ENCODE results near the gene CHRNA7.

CHRNA7 gene

GRCh38 chr15:32014953-32015352 is 15.4 kb upstream of the CHRNA7 start:
- no peak for DNase-seq (ENCODE audit: low read depth, low spot score)
- Histone ChIP-seq H3K4me1 (ENCODE audit: insufficient read depth, insufficient read length) (no peaks in the 10 kb centered on the region), H3K4me3 (ENCODE audit: insufficient read length, low read depth) (no peak overlapping the region), H3K9me3 (ENCODE audit: insufficient read depth, low read length) (peaks cover 6% of the 10 kb centered on the region; the same call in 1 of the 2 replicates), H3K36me3 (ENCODE audit: insufficient read depth, insufficient read length, low read length) (no peaks in the 10 kb centered on the region), H3K9ac (ENCODE audit: insufficient read length, low read depth) (no peak overlapping the region), H3K27me3 (ENCODE audit: insufficient read depth, insufficient read length) (no peaks in the 10 kb centered on the region)
- TF ChIP-seq SUZ12 (IDR thresholded peaks at IDR 0.05; ENCODE audit: extremely low read depth, insufficient read depth, insufficient read length) (no peak), ZNF274 (IDR thresholded peaks at IDR 0.05; ENCODE audit: low read depth, low read length) (no peak), YY1 (IDR thresholded peaks at IDR 0.05; ENCODE audit: insufficient read depth, insufficient read length) (no peak)

DNA sequence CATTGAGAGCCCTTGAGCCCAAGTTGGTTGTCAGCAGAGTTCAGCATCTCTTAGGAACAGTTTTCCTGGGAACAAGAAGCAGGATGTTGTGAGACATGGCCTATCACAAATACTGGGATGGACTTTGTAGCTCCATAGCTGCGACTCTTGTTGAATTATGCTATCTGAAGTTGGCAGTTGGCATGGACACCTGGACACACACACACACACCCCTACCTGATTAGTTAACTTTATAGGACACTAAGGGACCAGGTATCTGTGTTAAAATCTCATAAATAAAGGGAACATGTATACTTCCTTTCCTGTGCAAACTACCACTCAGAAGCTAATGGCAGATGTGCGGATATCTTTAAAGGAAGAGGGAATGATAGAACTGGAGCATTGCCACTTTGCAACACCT is 10.2 kb upstream of the CHRNA7 start:
- Histone ChIP-seq H3K4me3 (ENCODE audit: insufficient read length, low read depth) (no peak overlapping the region), H3K4me1 (ENCODE audit: insufficient read depth, insufficient read length) (no peaks in the 10 kb centered on the region), H3K36me3 (ENCODE audit: insufficient read depth, insufficient read length, low read length) (no peaks in the 10 kb centered on the region), H3K9me3 (ENCODE audit: insufficient read depth, low read length) (no peaks in the 10 kb centered on the region), H3K27me3 (ENCODE audit: insufficient read depth, insufficient read length) (no peaks in the 10 kb centered on the region), H3K9ac (ENCODE audit: insufficient read length, low read depth) (no peak overlapping the region)
- no peak for DNase-seq (ENCODE audit: low read depth, low spot score)
- TF ChIP-seq YY1 (IDR thresholded peaks at IDR 0.05; ENCODE audit: insufficient read depth, insufficient read length) (no peak), SUZ12 (IDR thresholded peaks at IDR 0.05; ENCODE audit: extremely low read depth, insufficient read depth, insufficient read length) (no peak), ZNF274 (IDR thresholded peaks at IDR 0.05; ENCODE audit: low read depth, low read length) (no peak)

DNA sequence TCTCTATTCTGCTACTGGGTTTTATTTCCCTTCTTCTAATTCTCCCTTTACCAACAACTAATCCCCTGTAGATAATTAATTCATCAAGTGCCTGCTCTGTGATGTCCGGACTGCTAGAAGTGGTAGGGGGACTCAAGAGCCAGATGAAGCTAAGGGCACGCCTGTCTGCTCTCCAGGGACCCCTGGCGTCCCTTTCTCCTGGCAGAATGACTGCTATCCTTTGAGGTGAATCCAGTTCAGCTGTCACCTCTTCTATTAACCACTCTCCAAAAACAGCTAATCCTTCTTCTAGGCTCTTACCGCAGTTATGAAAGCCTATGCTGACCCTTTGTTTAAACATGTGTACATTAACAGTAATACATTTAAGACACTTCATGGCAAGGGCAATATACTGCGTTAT is 1.4 kb upstream of the CHRNA7 start:
- H3K36me3 ChIP-seq (ENCODE audit: insufficient read depth, insufficient read length, low read length), result no peaks in the 10 kb centered on the region
- no peak for DNase-seq (ENCODE audit: low read depth, low spot score)
- peak overlapping the region; percentile 63 for H3K4me3 ChIP-seq (ENCODE audit: insufficient read length, low read depth)
- peaks cover 3% of the 10 kb centered on the region for H3K4me1 ChIP-seq (ENCODE audit: insufficient read depth, insufficient read length)
- no peak overlapping the region for H3K9ac ChIP-seq (ENCODE audit: insufficient read length, low read depth)
- no peak for TF ChIP-seq SUZ12 (IDR thresholded peaks at IDR 0.05; ENCODE audit: extremely low read depth, insufficient read depth, insufficient read length)
- no peak for TF ChIP-seq YY1 (IDR thresholded peaks at IDR 0.05; ENCODE audit: insufficient read depth, insufficient read length)
- no peaks in the 10 kb centered on the region for H3K9me3 ChIP-seq (ENCODE audit: insufficient read depth, low read length)
- H3K27me3 ChIP-seq (ENCODE audit: insufficient read depth, insufficient read length), result peaks cover 15% of the 10 kb centered on the region

- Histone ChIP-seq H3K9ac (ENCODE audit: insufficient read length, low read depth) (peak overlapping the region; percentile 80), H3K4me1 (ENCODE audit: insufficient read depth, insufficient read length) (peaks cover 3% of the 10 kb centered on the region), H3K27me3 (ENCODE audit: insufficient read depth, insufficient read length) (peaks cover 15% of the 10 kb centered on the region), H3K4me3 (ENCODE audit: insufficient read length, low read depth) (peak overlapping the region; percentile 63), H3K9me3 (ENCODE audit: insufficient read depth, low read length) (no peaks in the 10 kb centered on the region), H3K36me3 (ENCODE audit: insufficient read depth, insufficient read length, low read length) (no peaks in the 10 kb centered on the region)
- TF ChIP-seq SUZ12 (IDR thresholded peaks at IDR 0.05; ENCODE audit: extremely low read depth, insufficient read depth, insufficient read length) (no peak), YY1 (IDR thresholded peaks at IDR 0.05; ENCODE audit: insufficient read depth, insufficient read length) (no peak), ZNF274 (IDR thresholded peaks at IDR 0.05; ENCODE audit: low read depth, low read length) (no peak)
- no peak for DNase-seq (ENCODE audit: low read depth, low spot score)
These were observed 880 bp upstream of the CHRNA7 start for GRCh38 chr15:32029409-32029861.

DNA sequence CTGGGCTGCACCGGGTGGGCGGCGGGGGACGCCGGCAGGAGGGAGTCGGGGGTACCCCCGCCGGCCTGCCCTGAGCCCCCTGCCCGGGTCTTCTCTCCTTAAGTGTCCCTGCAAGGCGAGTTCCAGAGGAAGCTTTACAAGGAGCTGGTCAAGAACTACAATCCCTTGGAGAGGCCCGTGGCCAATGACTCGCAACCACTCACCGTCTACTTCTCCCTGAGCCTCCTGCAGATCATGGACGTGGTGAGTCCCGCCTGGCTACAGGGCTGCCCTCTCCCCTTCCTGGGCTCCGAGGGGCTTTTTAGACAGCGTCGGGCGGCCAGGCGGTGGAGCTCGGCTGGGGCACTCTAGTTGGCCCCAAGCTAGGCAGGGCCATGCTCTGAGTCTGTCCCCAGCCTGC is 480 bp downstream of the CHRNA7 start:
- no peak for DNase-seq (ENCODE audit: low read depth, low spot score)
- Histone ChIP-seq H3K4me1 (ENCODE audit: insufficient read depth, insufficient read length) (peaks cover 3% of the 10 kb centered on the region), H3K27me3 (ENCODE audit: insufficient read depth, insufficient read length) (peaks cover 15% of the 10 kb centered on the region), H3K4me3 (ENCODE audit: insufficient read length, low read depth) (peak overlapping the region; percentile 50), H3K9me3 (ENCODE audit: insufficient read depth, low read length) (no peaks in the 10 kb centered on the region), H3K9ac (ENCODE audit: insufficient read length, low read depth) (peak overlapping the region; percentile 86), H3K36me3 (ENCODE audit: insufficient read depth, insufficient read length, low read length) (no peaks in the 10 kb centered on the region)
- TF ChIP-seq ZNF274 (IDR thresholded peaks at IDR 0.05; ENCODE audit: low read depth, low read length) (no peak), YY1 (IDR thresholded peaks at IDR 0.05; ENCODE audit: insufficient read depth, insufficient read length) (no peak), SUZ12 (IDR thresholded peaks at IDR 0.05; ENCODE audit: extremely low read depth, insufficient read depth, insufficient read length) (no peak)

DNA sequence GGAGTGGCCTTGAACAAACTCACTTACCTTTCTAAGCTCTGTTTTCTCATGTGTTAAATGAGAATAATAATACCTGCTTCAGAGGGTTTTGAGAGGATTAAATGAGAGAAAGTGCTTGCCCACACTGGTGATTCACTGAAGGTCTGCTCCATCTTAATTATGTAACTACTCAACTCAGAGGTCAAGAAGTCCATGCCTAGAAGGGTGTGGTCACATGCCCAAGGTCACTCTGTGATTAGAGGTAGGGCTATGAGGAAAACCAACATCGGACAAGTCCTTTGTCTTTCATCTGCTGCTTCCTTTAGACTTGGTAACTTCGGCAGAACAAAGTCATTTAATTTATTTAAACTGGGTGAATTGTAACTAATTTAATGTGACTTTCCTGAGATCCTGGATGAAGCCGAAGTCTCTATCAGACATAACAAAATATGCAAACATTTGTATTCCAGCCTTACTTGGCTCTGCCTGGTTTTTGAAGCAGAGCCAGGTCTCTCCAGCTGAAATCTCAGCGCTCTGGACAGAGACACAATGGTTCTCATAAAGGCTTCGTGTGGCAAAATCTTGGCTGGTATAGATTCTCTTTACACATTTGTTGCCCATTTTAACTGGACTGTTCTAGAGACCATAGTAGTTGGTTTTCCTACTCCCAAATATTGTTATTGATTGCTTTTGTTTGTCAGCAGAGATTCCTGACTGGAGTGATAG is 3.0 kb downstream of the CHRNA7 start:
- Histone ChIP-seq H3K27me3 (ENCODE audit: insufficient read depth, insufficient read length) (peaks cover 15% of the 10 kb centered on the region), H3K4me3 (ENCODE audit: insufficient read length, low read depth) (no peak overlapping the region), H3K9me3 (ENCODE audit: insufficient read depth, low read length) (no peaks in the 10 kb centered on the region), H3K36me3 (ENCODE audit: insufficient read depth, insufficient read length, low read length) (no peaks in the 10 kb centered on the region), H3K4me1 (ENCODE audit: insufficient read depth, insufficient read length) (peaks cover 3% of the 10 kb centered on the region), H3K9ac (ENCODE audit: insufficient read length, low read depth) (no peak overlapping the region)
- TF ChIP-seq ZNF274 (IDR thresholded peaks at IDR 0.05; ENCODE audit: low read depth, low read length) (no peak), YY1 (IDR thresholded peaks at IDR 0.05; ENCODE audit: insufficient read depth, insufficient read length) (no peak), SUZ12 (IDR thresholded peaks at IDR 0.05; ENCODE audit: extremely low read depth, insufficient read depth, insufficient read length) (no peak)
- DNase-seq (ENCODE audit: low read depth, low spot score), result no peak

DNA sequence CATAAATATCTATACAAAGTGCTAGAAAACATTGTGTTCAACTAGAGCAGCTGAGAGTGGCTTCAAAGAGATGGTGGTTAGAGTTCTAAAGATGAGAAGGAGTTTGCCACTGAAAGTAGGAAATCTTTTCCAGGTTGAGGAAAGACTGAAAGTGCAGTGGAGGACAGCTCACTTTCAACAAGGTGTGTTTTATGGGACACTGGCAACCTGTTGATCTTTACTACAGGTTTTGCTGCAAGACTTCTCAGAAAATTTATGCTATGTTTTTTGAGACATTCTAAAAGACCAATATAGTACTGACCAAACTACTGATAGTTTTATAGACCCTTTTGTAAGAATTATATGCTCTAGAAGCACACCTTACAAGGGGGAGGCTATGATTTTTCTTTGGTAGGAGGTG is 3.8 kb downstream of the CHRNA7 start:
- H3K4me3 ChIP-seq (ENCODE audit: insufficient read length, low read depth), result no peak overlapping the region
- TF ChIP-seq ZNF274 (IDR thresholded peaks at IDR 0.05; ENCODE audit: low read depth, low read length), result no peak
- no peak for TF ChIP-seq YY1 (IDR thresholded peaks at IDR 0.05; ENCODE audit: insufficient read depth, insufficient read length)
- H3K9ac ChIP-seq (ENCODE audit: insufficient read length, low read depth), result no peak overlapping the region
- H3K4me1 ChIP-seq (ENCODE audit: insufficient read depth, insufficient read length), result peaks cover 3% of the 10 kb centered on the region
- no peaks in the 10 kb centered on the region for H3K9me3 ChIP-seq (ENCODE audit: insufficient read depth, low read length)
- no peaks in the 10 kb centered on the region for H3K36me3 ChIP-seq (ENCODE audit: insufficient read depth, insufficient read length, low read length)
- no peak for DNase-seq (ENCODE audit: low read depth, low spot score)
- H3K27me3 ChIP-seq (ENCODE audit: insufficient read depth, insufficient read length), result peaks cover 12% of the 10 kb centered on the region

All from NT2/D1 (cell line).